ENCODE results near the gene CYTH3. TPM values are rescaled to one million over a fixed set of nuclear protein-coding genes. Genes with fewer than 3 reads are reported as not detected.

The CYTH3 gene
- total RNA-seq, 1 experiment from 2014 or later = 18.4 TPM

GRCh38 chr7:6258440-6259182 is 13.8 kb downstream of the CYTH3 start:
- DNase-seq (ENCODE audit: low read depth) = peak; percentile 82

GRCh38 chr7:6257675-6258074 is 14.7 kb downstream of the CYTH3 start:
- DNase-seq (ENCODE audit: low read depth) = peak; percentile 26

GRCh38 chr7:6256677-6257535 is 15.5 kb downstream of the CYTH3 start:
- DNase-seq (ENCODE audit: low read depth) = peak; percentile 88

- peak; percentile 57 for DNase-seq (ENCODE audit: low read depth)
These were observed 16.3 kb downstream of the CYTH3 start for GRCh38 chr7:6256109-6256483.

- DNase-seq (ENCODE audit: low read depth) = no peak
These were observed 17.6 kb downstream of the CYTH3 start for GRCh38 chr7:6254866-6255265.

GRCh38 chr7:6252748-6253147 is 19.7 kb downstream of the CYTH3 start:
- DNase-seq (ENCODE audit: low read depth) = peak; percentile 60

GRCh38 chr7:6252341-6252746 is 20.1 kb downstream of the CYTH3 start:
- DNase-seq (ENCODE audit: low read depth) = peak; percentile 68

GRCh38 chr7:6251653-6252052 is 20.8 kb downstream of the CYTH3 start:
- peak; percentile 55 for DNase-seq (ENCODE audit: low read depth)

- no peak for DNase-seq (ENCODE audit: low read depth)
These were observed 22.0 kb downstream of the CYTH3 start for GRCh38 chr7:6250364-6250833.

GRCh38 chr7:6249043-6249442 is 23.4 kb downstream of the CYTH3 start:
- no peak for DNase-seq (ENCODE audit: low read depth)

GRCh38 chr7:6248581-6248980 is 23.8 kb downstream of the CYTH3 start:
- DNase-seq (ENCODE audit: low read depth) = peak; percentile 91

- DNase-seq (ENCODE audit: low read depth) = no peak
These were observed 26.0 kb downstream of the CYTH3 start for GRCh38 chr7:6246251-6246917.

- no peak for DNase-seq (ENCODE audit: low read depth)
These were observed 28.4 kb downstream of the CYTH3 start for GRCh38 chr7:6244021-6244420.

- no peak for DNase-seq (ENCODE audit: low read depth)
These were observed 29.3 kb downstream of the CYTH3 start for GRCh38 chr7:6243168-6243567.

GRCh38 chr7:6242561-6242960 is 29.9 kb downstream of the CYTH3 start:
- peak; percentile 57 for DNase-seq (ENCODE audit: low read depth)

GRCh38 chr7:6241607-6241973 is 30.8 kb downstream of the CYTH3 start:
- DNase-seq (ENCODE audit: low read depth) = no peak

GRCh38 chr7:6238309-6238925 is 34.0 kb downstream of the CYTH3 start:
- no peak for DNase-seq (ENCODE audit: low read depth)

- no peak for DNase-seq (ENCODE audit: low read depth)
These were observed 34.7 kb downstream of the CYTH3 start for GRCh38 chr7:6237730-6238129.

- DNase-seq (ENCODE audit: low read depth) = no peak
These were observed 35.4 kb downstream of the CYTH3 start for GRCh38 chr7:6237011-6237410.

- no peak for DNase-seq (ENCODE audit: low read depth)
These were observed 37.2 kb downstream of the CYTH3 start for GRCh38 chr7:6235029-6235871.

GRCh38 chr7:6234384-6234783 is 38.0 kb downstream of the CYTH3 start:
- no peak for DNase-seq (ENCODE audit: low read depth)
